Body of pancreas (tissue), 4 donors: Measurements from ENCODE around the gene RB1.

Source experiments
- POLR2A ChIP-seq, 3 donors: fragments of 450-650 bp; IDR thresholded peaks; one replicate each; pipeline ENCODE4 v1.6.1; 2016; ENCODE audit warnings: antibody characterized with exemption in 3 of 3, mild to moderate bottlenecking in 2 of 3
- TF ChIP-seq, protein P1 (sequence below), 7 experiments: fragments of 450-650 bp in 4 of 7; fragments of 200-600 bp in 3 of 7; sonication (generic) in 3 of 7; IDR thresholded peaks; one replicate each; pipeline ENCODE4 v1.5.1; 2016 to 2019; ENCODE audit warnings: antibody characterized with exemption in 7 of 7

DNA sequence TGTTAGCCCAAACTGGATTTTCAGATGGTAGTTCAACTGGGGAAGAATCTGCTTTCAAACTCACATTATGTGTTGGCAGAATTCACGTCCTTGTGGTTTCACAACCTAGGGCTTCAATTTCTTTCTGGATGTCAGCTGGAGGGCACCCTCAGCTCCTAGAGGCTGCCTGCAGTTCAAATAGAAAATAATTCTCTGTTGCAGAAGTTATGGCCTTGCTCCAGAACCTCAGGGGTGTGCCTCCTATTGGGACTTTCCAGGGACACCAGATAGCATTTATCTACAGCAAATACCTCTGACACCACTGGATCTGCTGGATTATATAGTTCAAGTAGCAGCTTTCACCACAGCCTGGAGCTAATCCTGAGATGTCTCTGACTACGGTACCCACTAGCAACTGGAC, 11.8 kb upstream of the RB1 start:
- TF ChIP-seq, protein P1, sequence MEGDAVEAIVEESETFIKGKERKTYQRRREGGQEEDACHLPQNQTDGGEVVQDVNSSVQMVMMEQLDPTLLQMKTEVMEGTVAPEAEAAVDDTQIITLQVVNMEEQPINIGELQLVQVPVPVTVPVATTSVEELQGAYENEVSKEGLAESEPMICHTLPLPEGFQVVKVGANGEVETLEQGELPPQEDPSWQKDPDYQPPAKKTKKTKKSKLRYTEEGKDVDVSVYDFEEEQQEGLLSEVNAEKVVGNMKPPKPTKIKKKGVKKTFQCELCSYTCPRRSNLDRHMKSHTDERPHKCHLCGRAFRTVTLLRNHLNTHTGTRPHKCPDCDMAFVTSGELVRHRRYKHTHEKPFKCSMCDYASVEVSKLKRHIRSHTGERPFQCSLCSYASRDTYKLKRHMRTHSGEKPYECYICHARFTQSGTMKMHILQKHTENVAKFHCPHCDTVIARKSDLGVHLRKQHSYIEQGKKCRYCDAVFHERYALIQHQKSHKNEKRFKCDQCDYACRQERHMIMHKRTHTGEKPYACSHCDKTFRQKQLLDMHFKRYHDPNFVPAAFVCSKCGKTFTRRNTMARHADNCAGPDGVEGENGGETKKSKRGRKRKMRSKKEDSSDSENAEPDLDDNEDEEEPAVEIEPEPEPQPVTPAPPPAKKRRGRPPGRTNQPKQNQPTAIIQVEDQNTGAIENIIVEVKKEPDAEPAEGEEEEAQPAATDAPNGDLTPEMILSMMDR (IDR thresholded peaks at IDR 0.05), result no peak
- no peak for TF ChIP-seq POLR2A (IDR thresholded peaks at IDR 0.05)
